Type B pancreatic cell (in vitro differentiated cells): Measurements from ENCODE around the gene ELF2. TPM values are rescaled to one million over a fixed set of nuclear protein-coding genes. Genes with fewer than 3 reads are reported as not detected.

ENCODE experiments used
- DNase-seq: peaks from one replicate; pipeline ENCODE4 v3.0.0; 2021; ENCODE audit warnings: mixed read lengths; ENCODE audit not compliant: unreplicated experiment; ENCODE audit errors: extremely low spot score
- H3K27ac Mint-ChIP-seq: 2 replicates; pipeline ENCODE4 v1.8.0; 2021; ENCODE audit warnings: mild to moderate bottlenecking, mixed read lengths
- H3K27me3 Mint-ChIP-seq: 2 replicates; pipeline ENCODE4 v1.8.0; 2021; ENCODE audit warnings: mixed read lengths
- H3K36me3 Mint-ChIP-seq: 2 replicates; pipeline ENCODE4 v1.8.0; 2021; ENCODE audit warnings: mixed read lengths
- H3K4me1 Mint-ChIP-seq: one replicate; pipeline ENCODE4 v1.8.0; 2021; ENCODE audit warnings: mixed read lengths; ENCODE audit not compliant: unreplicated experiment
- H3K4me3 Mint-ChIP-seq: 2 replicates; pipeline ENCODE4 v1.8.0; 2021; ENCODE audit warnings: mild to moderate bottlenecking, mixed read lengths
- H3K9me3 Mint-ChIP-seq: 2 replicates; pipeline ENCODE4 v1.8.0; 2021; ENCODE audit warnings: mixed read lengths
- total RNA-seq: library from RNA; stranded (reverse); gene quantifications from 2 replicates; pipeline ENCODE4 v1.2.1, GENCODE V29; 2021; ENCODE audit warnings: low replicate concordance
- TF ChIP-seq, protein P1 (sequence below): fragments of 200-600 bp; sonication (generic); conservative IDR thresholded peaks from 2 replicates; pipeline ENCODE4 v1.5.0; 2021; ENCODE audit warnings: antibody characterized with exemption, mild to moderate bottlenecking

Gene ELF2
- total RNA-seq, 1 donor from 2014 or later, result 42.1 TPM

DNA sequence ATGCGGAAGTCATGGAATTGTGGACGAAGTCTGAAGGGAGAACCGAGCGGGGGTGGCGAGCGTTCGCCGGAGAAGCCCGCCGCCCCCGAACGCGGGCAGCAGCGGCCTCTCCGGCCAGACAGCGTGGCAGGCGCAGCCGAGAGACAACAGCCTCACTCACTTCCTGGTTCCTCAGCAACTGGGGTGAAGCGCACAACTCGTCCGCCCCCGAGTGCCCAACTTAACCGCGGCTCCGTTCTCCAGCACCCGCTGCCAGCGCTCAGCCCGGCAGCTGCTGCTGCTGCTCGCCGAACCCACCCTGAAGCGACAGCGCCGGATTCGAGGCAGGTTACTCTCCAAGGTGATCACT, 93.4 kb downstream of the ELF2 start:
- no peak for DNase-seq
- Mint-ChIP-seq H3K9me3 (no peaks in the 10 kb centered on the region), H3K36me3 (no peaks in the 10 kb centered on the region)

GRCh38 chr4:139082750-139083606, 94.0 kb downstream of the ELF2 start:
- H3K27ac Mint-ChIP-seq, result peak overlapping the region; percentile 91
- peaks cover 27% of the 10 kb centered on the region for H3K4me1 Mint-ChIP-seq
- peak overlapping the region; percentile 95 for H3K4me3 Mint-ChIP-seq
- H3K36me3 Mint-ChIP-seq, result no peaks in the 10 kb centered on the region
- TF ChIP-seq, protein P1, sequence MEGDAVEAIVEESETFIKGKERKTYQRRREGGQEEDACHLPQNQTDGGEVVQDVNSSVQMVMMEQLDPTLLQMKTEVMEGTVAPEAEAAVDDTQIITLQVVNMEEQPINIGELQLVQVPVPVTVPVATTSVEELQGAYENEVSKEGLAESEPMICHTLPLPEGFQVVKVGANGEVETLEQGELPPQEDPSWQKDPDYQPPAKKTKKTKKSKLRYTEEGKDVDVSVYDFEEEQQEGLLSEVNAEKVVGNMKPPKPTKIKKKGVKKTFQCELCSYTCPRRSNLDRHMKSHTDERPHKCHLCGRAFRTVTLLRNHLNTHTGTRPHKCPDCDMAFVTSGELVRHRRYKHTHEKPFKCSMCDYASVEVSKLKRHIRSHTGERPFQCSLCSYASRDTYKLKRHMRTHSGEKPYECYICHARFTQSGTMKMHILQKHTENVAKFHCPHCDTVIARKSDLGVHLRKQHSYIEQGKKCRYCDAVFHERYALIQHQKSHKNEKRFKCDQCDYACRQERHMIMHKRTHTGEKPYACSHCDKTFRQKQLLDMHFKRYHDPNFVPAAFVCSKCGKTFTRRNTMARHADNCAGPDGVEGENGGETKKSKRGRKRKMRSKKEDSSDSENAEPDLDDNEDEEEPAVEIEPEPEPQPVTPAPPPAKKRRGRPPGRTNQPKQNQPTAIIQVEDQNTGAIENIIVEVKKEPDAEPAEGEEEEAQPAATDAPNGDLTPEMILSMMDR, result peak; percentile 19
- H3K27me3 Mint-ChIP-seq, result no peaks in the 10 kb centered on the region
- no peaks in the 10 kb centered on the region for H3K9me3 Mint-ChIP-seq
- peak; percentile 91 for DNase-seq

More for the DNA sequence above, 93.4 kb downstream of the ELF2 start:
- TF ChIP-seq, protein P1, result no peak
- Mint-ChIP-seq H3K27me3 (no peaks in the 10 kb centered on the region), H3K4me3 (peak overlapping the region; percentile 95), H3K4me1 (peaks cover 25% of the 10 kb centered on the region), H3K27ac (peak overlapping the region; percentile 91)

GRCh38 chr4:139078926-139079325, 98.1 kb downstream of the ELF2 start:
- H3K27me3 Mint-ChIP-seq, result no peaks in the 10 kb centered on the region
- H3K36me3 Mint-ChIP-seq, result no peaks in the 10 kb centered on the region
- no peaks in the 10 kb centered on the region for H3K9me3 Mint-ChIP-seq
- peaks cover 23% of the 10 kb centered on the region for H3K4me1 Mint-ChIP-seq
- no peak overlapping the region for H3K4me3 Mint-ChIP-seq
- TF ChIP-seq, protein P1, result no peak
- no peak for DNase-seq
- H3K27ac Mint-ChIP-seq, result no peak overlapping the region

DNA sequence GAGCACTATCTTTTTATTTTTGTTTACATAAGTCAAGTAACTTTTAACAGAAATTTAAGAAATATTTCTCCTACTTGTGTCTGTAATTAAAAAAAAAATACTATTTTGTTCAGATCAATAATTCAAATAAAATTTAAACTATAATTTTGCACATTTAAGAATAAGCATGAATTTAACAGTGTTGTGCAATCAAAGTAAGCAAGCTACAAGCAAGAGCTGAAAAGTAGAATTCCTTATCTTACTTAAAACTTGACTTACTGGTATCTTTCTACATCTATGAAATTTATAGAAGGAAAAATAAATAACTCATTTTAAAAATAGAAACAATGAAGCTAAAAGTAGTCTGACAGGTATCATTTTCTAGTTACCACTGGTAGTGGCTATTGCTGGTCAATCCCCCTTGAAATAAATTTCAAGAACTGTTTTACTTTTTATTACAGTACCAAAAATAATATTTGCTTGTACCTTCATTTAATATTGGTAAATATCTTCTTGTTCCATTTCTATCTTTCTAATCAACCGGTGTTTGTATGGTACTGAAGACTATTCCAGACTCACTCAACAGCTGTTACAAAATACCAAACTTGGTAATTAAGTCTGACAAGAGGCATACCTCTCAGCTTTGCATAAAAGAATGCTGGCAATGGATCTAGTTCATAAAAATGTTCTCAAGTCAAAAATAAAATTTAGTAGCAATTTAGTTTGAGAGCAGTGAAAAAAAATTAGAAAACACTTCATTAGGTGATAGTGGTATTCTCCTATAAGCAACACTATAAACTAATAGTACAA, 99.3 kb downstream of the ELF2 start:
- TF ChIP-seq, protein P1, result no peak
- Mint-ChIP-seq H3K27me3 (no peaks in the 10 kb centered on the region), H3K36me3 (no peaks in the 10 kb centered on the region), H3K27ac (no peak overlapping the region), H3K9me3 (no peaks in the 10 kb centered on the region), H3K4me3 (no peak overlapping the region), H3K4me1 (peaks cover 21% of the 10 kb centered on the region)
- no peak for DNase-seq

DNA sequence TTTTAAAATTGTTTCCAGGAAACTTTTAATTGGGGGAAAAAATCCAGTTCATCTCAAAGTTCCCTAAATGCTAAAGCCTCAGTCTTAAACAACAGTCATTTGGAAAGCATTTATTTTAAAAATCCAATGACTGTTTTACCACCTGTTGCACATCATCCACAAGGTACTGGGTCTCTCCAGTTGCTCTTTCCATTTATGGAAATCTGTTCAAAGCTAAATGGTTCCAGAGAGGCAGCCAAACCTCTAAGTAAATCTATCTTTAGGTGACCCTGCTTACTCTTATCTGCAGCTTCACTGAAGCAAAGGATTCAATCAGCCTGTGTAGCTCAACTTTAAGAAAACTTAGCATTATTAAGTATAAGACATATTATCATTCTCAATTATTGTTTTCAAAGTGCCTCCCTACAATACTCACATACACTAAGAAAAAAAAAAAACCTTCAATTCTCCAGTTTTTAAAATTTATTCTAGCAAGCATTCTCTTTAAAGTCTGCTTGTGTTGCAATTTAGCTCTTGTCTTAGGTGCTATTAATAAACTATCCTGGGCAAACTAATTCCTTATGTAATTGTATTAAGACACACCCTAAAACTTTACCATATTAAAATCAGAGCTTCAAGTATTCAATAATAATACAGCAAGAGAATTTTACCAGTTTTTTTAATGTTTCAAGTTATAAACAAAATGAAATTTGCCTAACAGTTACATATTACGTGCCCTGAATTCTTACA, 100.8 kb downstream of the ELF2 start:
- TF ChIP-seq, protein P1, result no peak

More for the DNA sequence above, 100.8 kb downstream of the ELF2 start:
- peaks cover 8% of the 10 kb centered on the region for H3K36me3 Mint-ChIP-seq
- H3K27me3 Mint-ChIP-seq, result no peaks in the 10 kb centered on the region
- H3K4me1 Mint-ChIP-seq, result peaks cover 7% of the 10 kb centered on the region
- DNase-seq, result no peak
- H3K9me3 Mint-ChIP-seq, result no peaks in the 10 kb centered on the region
- H3K4me3 Mint-ChIP-seq, result no peak overlapping the region
- no peak overlapping the region for H3K27ac Mint-ChIP-seq
